Measurements from ENCODE around the gene LDLRAD3.

- TF ChIP-seq CTCF (conservative IDR thresholded peaks at IDR 0.05; ENCODE audit: low read length) (no peak), EZH2phosphoT487 (IDR thresholded peaks at IDR 0.05; ENCODE audit: borderline replicate concordance) (no peak)
Observed at GRCh38 chr11:36240173-36240572, 296.3 kb downstream of the LDLRAD3 start.

Measured in Loucy (cell line).